PC-3 (cell line): ENCODE results near the gene CHEK2.

Experiments used
- EZH2 ChIP-seq: fragments of 300-600 bp; sonication (generic); IDR thresholded peaks from one replicate; pipeline ENCODE4 v1.6.1; 2017; ENCODE audit warnings: antibody characterized with exemption, mild to moderate bottlenecking, low read length; ENCODE audit not compliant: unreplicated experiment
- EZH2phosphoT487 ChIP-seq: fragments of 300-600 bp; sonication (generic); IDR thresholded peaks from 2 replicates; pipeline ENCODE4 v1.6.1; 2018; ENCODE audit warnings: mild to moderate bottlenecking, antibody characterized with exemption, low read length, borderline replicate concordance
- TF ChIP-seq, protein P1 (sequence below): fragments of 300-600 bp; sonication (generic); conservative IDR thresholded peaks from 2 replicates; pipeline ENCODE4 v1.5.1; 2017; ENCODE audit warnings: antibody characterized with exemption, low read depth, mild to moderate bottlenecking, low read length

GRCh38 chr22:28768701-28769393, 27.2 kb upstream of the CHEK2 start:
- TF ChIP-seq, protein P1, sequence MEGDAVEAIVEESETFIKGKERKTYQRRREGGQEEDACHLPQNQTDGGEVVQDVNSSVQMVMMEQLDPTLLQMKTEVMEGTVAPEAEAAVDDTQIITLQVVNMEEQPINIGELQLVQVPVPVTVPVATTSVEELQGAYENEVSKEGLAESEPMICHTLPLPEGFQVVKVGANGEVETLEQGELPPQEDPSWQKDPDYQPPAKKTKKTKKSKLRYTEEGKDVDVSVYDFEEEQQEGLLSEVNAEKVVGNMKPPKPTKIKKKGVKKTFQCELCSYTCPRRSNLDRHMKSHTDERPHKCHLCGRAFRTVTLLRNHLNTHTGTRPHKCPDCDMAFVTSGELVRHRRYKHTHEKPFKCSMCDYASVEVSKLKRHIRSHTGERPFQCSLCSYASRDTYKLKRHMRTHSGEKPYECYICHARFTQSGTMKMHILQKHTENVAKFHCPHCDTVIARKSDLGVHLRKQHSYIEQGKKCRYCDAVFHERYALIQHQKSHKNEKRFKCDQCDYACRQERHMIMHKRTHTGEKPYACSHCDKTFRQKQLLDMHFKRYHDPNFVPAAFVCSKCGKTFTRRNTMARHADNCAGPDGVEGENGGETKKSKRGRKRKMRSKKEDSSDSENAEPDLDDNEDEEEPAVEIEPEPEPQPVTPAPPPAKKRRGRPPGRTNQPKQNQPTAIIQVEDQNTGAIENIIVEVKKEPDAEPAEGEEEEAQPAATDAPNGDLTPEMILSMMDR = no peak
- TF ChIP-seq EZH2 = no peak
- no peak for TF ChIP-seq EZH2phosphoT487
